Hepatocyte (in vitro differentiated cells): Measurements from ENCODE around the gene WIZ.
"Not testable (repeated sequence)": the region's sequence is repeated elsewhere in the genome, so short reads cannot be mapped to it uniquely, and the experiment has no call there.

ENCODE experiments used
- EZH2 ChIP-seq: fragments of 200-600 bp; sonication (generic); IDR thresholded peaks from 2 replicates; pipeline ENCODE4 v1.6.1; 2016; ENCODE audit warnings: antibody characterized with exemption, mild to moderate bottlenecking, borderline replicate concordance
- EZH2phosphoT487 ChIP-seq: fragments of 200-600 bp; sonication (generic); IDR thresholded peaks from one replicate; pipeline ENCODE4 v1.6.1; 2018; ENCODE audit warnings: antibody characterized with exemption, mild to moderate bottlenecking, low read depth, moderate library complexity; ENCODE audit not compliant: unreplicated experiment, severe bottlenecking
- TF ChIP-seq, protein P1 (sequence below): fragments of 200-600 bp; sonication (generic); IDR thresholded peaks from 2 replicates; pipeline ENCODE4 v1.5.1; 2016; ENCODE audit warnings: antibody characterized with exemption, mild to moderate bottlenecking; ENCODE audit not compliant: poor library complexity

GRCh38 chr19:15473821-15474220 lies 24.1 kb upstream of the WIZ start:
- TF ChIP-seq, protein P1, sequence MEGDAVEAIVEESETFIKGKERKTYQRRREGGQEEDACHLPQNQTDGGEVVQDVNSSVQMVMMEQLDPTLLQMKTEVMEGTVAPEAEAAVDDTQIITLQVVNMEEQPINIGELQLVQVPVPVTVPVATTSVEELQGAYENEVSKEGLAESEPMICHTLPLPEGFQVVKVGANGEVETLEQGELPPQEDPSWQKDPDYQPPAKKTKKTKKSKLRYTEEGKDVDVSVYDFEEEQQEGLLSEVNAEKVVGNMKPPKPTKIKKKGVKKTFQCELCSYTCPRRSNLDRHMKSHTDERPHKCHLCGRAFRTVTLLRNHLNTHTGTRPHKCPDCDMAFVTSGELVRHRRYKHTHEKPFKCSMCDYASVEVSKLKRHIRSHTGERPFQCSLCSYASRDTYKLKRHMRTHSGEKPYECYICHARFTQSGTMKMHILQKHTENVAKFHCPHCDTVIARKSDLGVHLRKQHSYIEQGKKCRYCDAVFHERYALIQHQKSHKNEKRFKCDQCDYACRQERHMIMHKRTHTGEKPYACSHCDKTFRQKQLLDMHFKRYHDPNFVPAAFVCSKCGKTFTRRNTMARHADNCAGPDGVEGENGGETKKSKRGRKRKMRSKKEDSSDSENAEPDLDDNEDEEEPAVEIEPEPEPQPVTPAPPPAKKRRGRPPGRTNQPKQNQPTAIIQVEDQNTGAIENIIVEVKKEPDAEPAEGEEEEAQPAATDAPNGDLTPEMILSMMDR = not testable (repeated sequence)
- TF ChIP-seq EZH2phosphoT487, EZH2: not testable (repeated sequence)
